Endodermal cell (in vitro differentiated cells): ENCODE results near the gene FOXQ1. TPM values are rescaled to one million over a fixed set of nuclear protein-coding genes. Genes with fewer than 3 reads are reported as not detected.

Experiments
- DNase-seq: peaks from one replicate; pipeline ENCODE4 v3.0.0-alpha.2; 2017
- H3K27ac ChIP-seq: 2 replicates; pipeline ENCODE4 v1.5.1; 2013; ENCODE audit warnings: mild to moderate bottlenecking, low read depth, low read length, moderate library complexity
- H3K27me3 ChIP-seq: 2 replicates; pipeline ENCODE4 v1.6.1; 2013; ENCODE audit warnings: mild to moderate bottlenecking, low read length, moderate library complexity; ENCODE audit not compliant: insufficient read depth, control insufficient read depth, poor library complexity, severe bottlenecking
- H3K36me3 ChIP-seq: 2 replicates; pipeline ENCODE4 v1.7.0; 2013; ENCODE audit warnings: mild to moderate bottlenecking, low read length, moderate library complexity; ENCODE audit not compliant: control insufficient read depth, insufficient read depth
- H3K4me1 ChIP-seq: one replicate; pipeline ENCODE4 v1.7.0; 2013; ENCODE audit warnings: low read length; ENCODE audit not compliant: control insufficient read depth, insufficient read depth
- H3K4me3 ChIP-seq: 2 replicates; pipeline ENCODE4 v1.5.1; 2013; ENCODE audit warnings: mild to moderate bottlenecking, low read length, moderate library complexity
- H3K9ac ChIP-seq: 2 replicates; pipeline ENCODE4 v1.6.1; 2013; ENCODE audit warnings: mild to moderate bottlenecking, low read length, moderate library complexity; ENCODE audit not compliant: poor library complexity, severe bottlenecking; ENCODE audit errors: extremely low read depth
- H3K9me3 ChIP-seq: 2 replicates; pipeline ENCODE4 v1.6.1; 2013; ENCODE audit warnings: mild to moderate bottlenecking, low read length, moderate library complexity; ENCODE audit not compliant: control insufficient read depth
- H3K27ac Mint-ChIP-seq: 2 replicates; pipeline ENCODE4 v1.8.0; 2020; ENCODE audit warnings: mixed read lengths
- H3K27me3 Mint-ChIP-seq: 2 replicates; pipeline ENCODE4 v1.8.0; 2021; ENCODE audit warnings: mild to moderate bottlenecking, mixed read lengths; ENCODE audit not compliant: insufficient read depth
- H3K36me3 Mint-ChIP-seq: 2 replicates; pipeline ENCODE4 v1.8.0; 2020; ENCODE audit warnings: low read depth, mixed read lengths
- H3K4me1 Mint-ChIP-seq: 2 replicates; pipeline ENCODE4 v1.8.0; 2020; ENCODE audit warnings: mixed read lengths
- H3K4me3 Mint-ChIP-seq: 2 replicates; pipeline ENCODE4 v1.8.0; 2020; ENCODE audit warnings: mild to moderate bottlenecking, moderate library complexity, mixed read lengths
- H3K9me3 Mint-ChIP-seq: 2 replicates; pipeline ENCODE4 v1.8.0; 2020; ENCODE audit warnings: mild to moderate bottlenecking, mixed read lengths
- CTCF ChIP-seq: fragments of 200-600 bp; sonication (generic); conservative IDR thresholded peaks from 2 replicates; pipeline ENCODE4 v1.5.0; 2021; ENCODE audit warnings: antibody characterized with exemption, mild to moderate bottlenecking
- WGBS, 2 experiments: methylation state at CpG; one replicate each; pipeline versions ENCODE4 v1.1.5 to v1.1.7; 2013; ENCODE audit warnings: missing lambda C conversion rate in 2 of 2, mixed read lengths in 1 of 2; ENCODE audit not compliant: insufficient coverage in 1 of 2, insufficient read length in 1 of 2; 5-methylcytosine and 5-hydroxymethylcytosine counted together
- total RNA-seq, 2 donors: library from RNA; stranded (reverse); fragmentation: NEBNext Ultra II Directional in 1 of 2; extraction: Animal tissue kit (Norgen Biotek cat#: 25700) in 1 of 2; gene quantifications; 2 replicates in 1 of 2; 3 replicates in 1 of 2; pipeline ENCODE4 v1.2.1, GENCODE V29; 2021

FOXQ1 gene
- total RNA-seq, 2 donors from 2014 or later: 7.8 to 41.3 TPM

DNA sequence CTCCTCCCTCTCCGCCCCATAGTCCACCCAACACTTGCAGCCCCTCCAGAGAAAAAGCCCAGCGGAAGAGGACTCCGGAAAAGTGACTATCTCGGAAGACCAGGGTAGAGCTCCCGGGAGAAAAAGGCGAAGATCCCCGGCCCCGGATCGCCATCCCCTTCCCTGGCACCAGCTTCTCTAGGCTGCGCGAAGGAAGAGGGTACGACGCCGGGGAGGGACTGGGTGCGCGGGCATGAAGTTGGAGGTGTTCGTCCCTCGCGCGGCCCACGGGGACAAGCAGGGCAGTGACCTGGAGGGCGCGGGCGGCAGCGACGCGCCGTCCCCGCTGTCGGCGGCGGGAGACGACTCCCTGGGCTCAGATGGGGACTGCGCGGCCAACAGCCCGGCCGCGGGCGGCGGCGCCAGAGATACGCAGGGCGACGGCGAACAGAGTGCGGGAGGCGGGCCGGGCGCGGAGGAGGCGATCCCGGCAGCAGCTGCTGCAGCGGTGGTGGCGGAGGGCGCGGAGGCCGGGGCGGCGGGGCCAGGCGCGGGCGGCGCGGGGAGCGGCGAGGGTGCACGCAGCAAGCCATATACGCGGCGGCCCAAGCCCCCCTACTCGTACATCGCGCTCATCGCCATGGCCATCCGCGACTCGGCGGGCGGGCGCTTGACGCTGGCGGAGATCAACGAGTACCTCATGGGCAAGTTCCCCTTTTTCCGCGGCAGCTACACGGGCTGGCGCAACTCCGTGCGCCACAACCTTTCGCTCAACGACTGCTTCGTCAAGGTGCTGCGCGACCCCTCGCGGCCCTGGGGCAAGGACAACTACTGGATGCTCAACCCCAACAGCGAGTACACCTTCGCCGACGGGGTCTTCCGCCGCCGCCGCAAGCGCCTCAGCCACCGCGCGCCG is 822 bp downstream of the FOXQ1 start:
- Mint-ChIP-seq H3K4me3 (peak overlapping the region; percentile 80), H3K27ac (peak overlapping the region; percentile 68), H3K9me3 (peaks cover 3% of the 10 kb centered on the region), H3K27me3 (peaks cover 79% of the 10 kb centered on the region), H3K36me3 (peaks cover 4% of the 10 kb centered on the region), H3K4me1 (peaks cover 26% of the 10 kb centered on the region)
- no peak for TF ChIP-seq CTCF
- no peak overlapping the region for H3K27ac ChIP-seq
- H3K9me3 ChIP-seq: no peaks in the 10 kb centered on the region
- 0% methylated on average over 29 to 109 of the region's 109 CpGs for WGBS, 2 experiments
- H3K36me3 ChIP-seq: peaks cover 14% of the 10 kb centered on the region
- peaks cover 5% of the 10 kb centered on the region for H3K4me1 ChIP-seq
- H3K9ac ChIP-seq: peak overlapping the region; percentile 88
- peak overlapping the region; percentile 90 for H3K4me3 ChIP-seq
- DNase-seq: peak; percentile 84
- H3K27me3 ChIP-seq: peaks cover 73% of the 10 kb centered on the region

GRCh38 chr6:1313384-1313766 is 1.5 kb downstream of the FOXQ1 start:
- peaks cover 10% of the 10 kb centered on the region for H3K9me3 Mint-ChIP-seq
- H3K27me3 ChIP-seq: peaks cover 69% of the 10 kb centered on the region
- no peak for TF ChIP-seq CTCF
- H3K4me1 Mint-ChIP-seq: peaks cover 26% of the 10 kb centered on the region
- no peak overlapping the region for H3K27ac Mint-ChIP-seq
- H3K36me3 ChIP-seq: peaks cover 14% of the 10 kb centered on the region
- peaks cover 5% of the 10 kb centered on the region for H3K4me1 ChIP-seq
- no peak for DNase-seq
- H3K36me3 Mint-ChIP-seq: peaks cover 4% of the 10 kb centered on the region
- H3K27me3 Mint-ChIP-seq: peaks cover 79% of the 10 kb centered on the region
- H3K9me3 ChIP-seq: no peaks in the 10 kb centered on the region
- no peak overlapping the region for H3K27ac ChIP-seq
- no peak overlapping the region for H3K4me3 ChIP-seq
- 1% methylated on average over 18 to 64 of the region's 64 CpGs for WGBS, 2 experiments
- H3K9ac ChIP-seq: peak overlapping the region; percentile 47
- peak overlapping the region; percentile 80 for H3K4me3 Mint-ChIP-seq

DNA sequence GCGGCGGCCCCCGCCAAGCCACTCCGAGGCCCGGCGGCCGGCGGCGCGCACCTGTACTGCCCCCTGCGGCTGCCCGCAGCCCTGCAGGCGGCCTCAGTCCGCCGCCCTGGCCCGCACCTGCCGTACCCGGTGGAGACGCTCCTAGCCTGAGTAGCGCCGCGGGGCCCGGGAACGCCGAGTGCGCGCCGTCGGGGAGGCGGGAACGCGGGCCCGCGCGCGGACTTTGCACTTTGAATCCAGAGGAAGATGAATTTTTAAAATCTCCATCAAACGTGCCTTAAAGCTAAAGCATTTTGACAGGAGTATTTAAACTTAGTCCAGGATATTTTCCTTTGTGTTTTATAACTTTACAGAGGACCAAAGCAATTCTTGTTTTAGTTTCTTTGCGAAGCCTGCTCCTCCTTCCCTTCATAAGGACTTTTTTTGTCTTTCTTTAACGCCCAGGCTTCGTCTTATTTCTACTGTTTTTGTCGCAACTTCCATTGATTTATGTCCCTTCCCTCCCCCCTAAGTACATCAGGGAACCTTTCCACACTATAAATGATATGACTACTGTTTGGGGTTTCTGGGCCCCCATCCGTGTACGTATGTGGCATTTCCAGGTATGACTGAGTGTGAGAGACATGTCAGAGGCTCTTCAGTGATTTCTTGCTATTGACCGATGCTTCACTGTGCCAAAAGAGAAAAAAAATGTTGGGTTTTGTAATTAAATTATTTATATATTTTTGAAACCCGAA is 2.0 kb downstream of the FOXQ1 start:
- Histone ChIP-seq H3K4me3 (peak overlapping the region; percentile 89), H3K36me3 (peaks cover 14% of the 10 kb centered on the region), H3K9ac (peak overlapping the region; percentile 87), H3K4me1 (peaks cover 5% of the 10 kb centered on the region), H3K27ac (no peak overlapping the region), H3K9me3 (no peaks in the 10 kb centered on the region), H3K27me3 (peaks cover 63% of the 10 kb centered on the region)
- Mint-ChIP-seq H3K4me3 (peak overlapping the region; percentile 80), H3K27me3 (peaks cover 75% of the 10 kb centered on the region), H3K36me3 (peaks cover 4% of the 10 kb centered on the region), H3K27ac (no peak overlapping the region), H3K9me3 (peaks cover 12% of the 10 kb centered on the region), H3K4me1 (peaks cover 26% of the 10 kb centered on the region)
- peak; percentile 89 for DNase-seq
- WGBS, 2 experiments: 6% methylated on average over 33 to 45 of the region's 45 CpGs
- TF ChIP-seq CTCF: peak; percentile 78
